Fibroblast of lung (primary cell): Measurements from ENCODE around the gene RNF32. TPM values are rescaled to one million over a fixed set of nuclear protein-coding genes. Genes with fewer than 3 reads are reported as not detected.

ENCODE experiments used
- DNase-seq, 2 donors: peaks; one replicate each; pipeline versions ENCODE4 v3.0.0 to v3.0.0-alpha.2; 2010; ENCODE audit warnings: low read depth in 2 of 2
- H2AFZ ChIP-seq: 2 replicates; pipeline ENCODE4 v1.5.1; 2012; ENCODE audit warnings: low read length, control low read depth, inconsistent platforms
- H3K27ac ChIP-seq: 2 replicates; pipeline ENCODE4 v1.5.1; 2011; ENCODE audit warnings: low read length, control low read depth; ENCODE audit not compliant: insufficient read depth
- H3K27me3 ChIP-seq: 2 replicates; pipeline ENCODE4 v1.5.1; 2011; ENCODE audit warnings: mild to moderate bottlenecking, low read length; ENCODE audit not compliant: control insufficient read depth, insufficient read depth
- H3K36me3 ChIP-seq: 2 replicates; pipeline ENCODE4 v1.5.1; 2011; ENCODE audit warnings: low read length; ENCODE audit not compliant: control insufficient read depth, insufficient read depth
- H3K4me1 ChIP-seq: 2 replicates; pipeline ENCODE4 v1.5.1; 2011; ENCODE audit warnings: low read length; ENCODE audit not compliant: control insufficient read depth, insufficient read depth; ENCODE audit errors: extremely low read depth
- H3K4me2 ChIP-seq: 2 replicates; pipeline ENCODE4 v1.5.1; 2011; ENCODE audit warnings: low read length, control low read depth; ENCODE audit not compliant: insufficient read depth; ENCODE audit errors: extremely low read depth
- H3K4me3 ChIP-seq, 4 experiments: fragments of 200-600 bp in 1 of 4; sonication (generic) in 1 of 4; replicated peaks in 1 of 4; 2 replicates each; pipeline ENCODE4 v1.5.1; 2011 to 2016; ENCODE audit warnings: low read length in 4 of 4, low read depth in 3 of 4, mild to moderate bottlenecking in 3 of 4, control low read depth in 2 of 4, inconsistent platforms in 1 of 4, mixed read lengths in 1 of 4; ENCODE audit not compliant: insufficient read depth in 1 of 4; ENCODE audit errors: control extremely low read depth in 1 of 4
- H3K79me2 ChIP-seq: 2 replicates; pipeline ENCODE4 v1.5.1; 2012; ENCODE audit warnings: mild to moderate bottlenecking, low read length, inconsistent platforms; ENCODE audit not compliant: control insufficient read depth, insufficient read depth
- H3K9ac ChIP-seq: 2 replicates; pipeline ENCODE4 v1.5.1; 2011; ENCODE audit warnings: mild to moderate bottlenecking, low read length, control low read depth; ENCODE audit not compliant: insufficient read depth
- H3K9me3 ChIP-seq: 2 replicates; pipeline ENCODE4 v1.5.1; 2012; ENCODE audit warnings: low read depth, low read length; ENCODE audit not compliant: control insufficient read depth, insufficient read depth
- H4K20me1 ChIP-seq: 2 replicates; pipeline ENCODE4 v1.5.1; 2011; ENCODE audit warnings: low read length; ENCODE audit not compliant: control insufficient read depth, insufficient read depth; ENCODE audit errors: extremely low read depth
- CTCF ChIP-seq, 2 donors: IDR thresholded peaks in 1 of 2; conservative IDR thresholded peaks in 1 of 2; 1 replicate in 1 of 2; 2 replicates in 1 of 2; pipeline ENCODE4 v1.5.1; 2011 to 2012; ENCODE audit warnings: low read length in 2 of 2, control low read depth in 1 of 2, inconsistent platforms in 1 of 2, low read depth in 1 of 2, mild to moderate bottlenecking in 1 of 2
- EZH2 ChIP-seq: IDR thresholded peaks from 2 replicates; pipeline ENCODE4 v1.5.1; 2012; ENCODE audit warnings: low read length, control low read depth, mild to moderate bottlenecking; ENCODE audit errors: missing control alignments
- polyA plus RNA-seq, 2 donors: library from polyadenylated mRNA; depleted of rRNA in 1 of 2; stranded (reverse) in 1 of 2; unstranded in 1 of 2; fragments of >200 nt; gene quantifications; 2 replicates each; pipeline ENCODE4 v1.2.1, GENCODE V29; 2011 to 2012; ENCODE audit warnings: missing spikeins in 1 of 2
- total RNA-seq: library from RNA; depleted of rRNA; stranded (reverse); fragments of >200 nt; gene quantifications from 2 replicates; pipeline ENCODE4 v1.2.1, GENCODE V29; 2014

The RNF32 gene
- total and polyA plus RNA-seq, 2 donors (not counting 1 experiment from before 2014, with no cell fraction given): 0.91 to 2.8 TPM

- H3K27me3 ChIP-seq: no peaks in the 10 kb centered on the region
- H3K4me3 ChIP-seq: no peak overlapping the region
- no peaks in the 10 kb centered on the region for H3K9me3 ChIP-seq
- no peak overlapping the region for H3K9ac ChIP-seq
- H3K4me1 ChIP-seq: no peaks in the 10 kb centered on the region
- TF ChIP-seq CTCF (conservative IDR thresholded peaks at IDR 0.05 in 1 of 2, IDR thresholded peaks at IDR 0.05 in 1 of 2; ENCODE audit: low read depth in 1 of 2, low read length in 2 of 2) (no peak), EZH2 (no peak)
- H3K79me2 ChIP-seq: no peaks in the 10 kb centered on the region
- DNase-seq: no peak
- H3K36me3 ChIP-seq: no peaks in the 10 kb centered on the region
- H3K27ac ChIP-seq: no peak overlapping the region
- H3K4me2 ChIP-seq: no peak overlapping the region
- H4K20me1 ChIP-seq: no peaks in the 10 kb centered on the region
- no peak overlapping the region for H2AFZ ChIP-seq
Observed at GRCh38 chr7:156675721-156676120, 35.1 kb downstream of the RNF32 start.

- Histone ChIP-seq H3K4me2 (no peak overlapping the region), H2AFZ (no peak overlapping the region), H3K9me3 (no peaks in the 10 kb centered on the region), H3K36me3 (no peaks in the 10 kb centered on the region), H3K79me2 (no peaks in the 10 kb centered on the region), H3K4me3 (no peak overlapping the region), H3K9ac (no peak overlapping the region), H3K4me1 (no peaks in the 10 kb centered on the region), H3K27me3 (no peaks in the 10 kb centered on the region), H4K20me1 (no peaks in the 10 kb centered on the region), H3K27ac (no peak overlapping the region)
- TF ChIP-seq EZH2 (no peak), CTCF (conservative IDR thresholded peaks at IDR 0.05 in 1 of 2, IDR thresholded peaks at IDR 0.05 in 1 of 2; ENCODE audit: low read depth in 1 of 2, low read length in 2 of 2) (no peak)
- DNase-seq: no peak
Observed at GRCh38 chr7:156676263-156676662, 35.7 kb downstream of the RNF32 start.

DNA sequence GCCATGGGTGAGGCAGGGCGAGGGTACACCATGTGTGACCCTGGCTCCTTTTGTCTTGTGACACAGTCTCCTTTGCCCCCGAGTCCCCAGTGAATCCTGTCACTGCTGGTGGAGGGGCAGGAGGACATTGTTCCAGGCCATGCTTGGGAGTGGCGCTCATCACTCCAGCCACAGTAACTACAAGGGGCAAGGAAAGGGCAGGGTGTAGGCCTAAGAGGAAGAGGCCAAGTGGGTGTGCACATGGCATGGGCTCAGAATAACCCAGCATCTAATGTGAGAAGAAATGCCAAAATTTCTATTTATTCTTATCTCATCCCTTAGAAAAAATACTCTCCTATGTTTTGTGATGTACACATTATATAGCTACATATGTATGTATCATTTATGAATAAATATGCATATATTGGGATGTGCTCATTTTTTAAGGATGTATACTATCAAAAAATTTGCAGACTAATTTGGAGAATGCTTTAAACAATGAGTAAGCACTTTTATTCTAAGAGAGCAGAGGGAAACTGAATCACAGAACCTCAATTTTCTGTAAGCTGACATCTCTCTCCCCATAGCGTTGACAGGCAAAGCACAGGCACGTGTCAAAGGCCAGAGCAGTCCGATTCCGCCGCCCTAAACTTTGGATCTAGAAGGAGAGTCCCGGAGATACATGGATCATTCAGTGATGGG is 36.9 kb downstream of the RNF32 start:
- Histone ChIP-seq H3K36me3 (no peaks in the 10 kb centered on the region), H3K9me3 (no peaks in the 10 kb centered on the region), H3K27me3 (no peaks in the 10 kb centered on the region), H3K27ac (no peak overlapping the region), H3K4me1 (no peaks in the 10 kb centered on the region), H3K9ac (no peak overlapping the region), H2AFZ (no peak overlapping the region), H3K4me3 (no peak overlapping the region), H3K4me2 (no peak overlapping the region), H4K20me1 (no peaks in the 10 kb centered on the region), H3K79me2 (no peaks in the 10 kb centered on the region)
- DNase-seq: no peak
- no peak for TF ChIP-seq CTCF (conservative IDR thresholded peaks at IDR 0.05 in 1 of 2, IDR thresholded peaks at IDR 0.05 in 1 of 2; ENCODE audit: low read depth in 1 of 2, low read length in 2 of 2)
- TF ChIP-seq EZH2: no peak
